PFSK-1 (cell line): Measurements from ENCODE around the gene NDUFA8.

Source experiments
- POLR2AphosphoS5 ChIP-seq: IDR thresholded peaks from 2 replicates; pipeline ENCODE4 v1.6.1; 2012; ENCODE audit warnings: low read depth, mild to moderate bottlenecking, control low read depth, low read length, moderate library complexity
- REST ChIP-seq, 2 experiments: IDR thresholded peaks; 2 replicates each; pipeline versions ENCODE4 v1.6.1 to v1.8.0; 2011 to 2012; ENCODE audit warnings: low read depth in 2 of 2, low read length in 2 of 2, control low read depth in 1 of 2, inconsistent platforms in 1 of 2, mild to moderate bottlenecking in 1 of 2, moderate library complexity in 1 of 2; ENCODE audit not compliant: insufficient read depth in 1 of 2
- SIN3A ChIP-seq: IDR thresholded peaks from 2 replicates; pipeline ENCODE4 v1.6.1; 2012; ENCODE audit warnings: mild to moderate bottlenecking, low read length, moderate library complexity, borderline replicate concordance; ENCODE audit not compliant: insufficient read depth
- TAF1 ChIP-seq: IDR thresholded peaks from 2 replicates; pipeline ENCODE4 v1.6.1; 2012; ENCODE audit warnings: low read length, control low read depth, borderline replicate concordance; ENCODE audit not compliant: insufficient read depth

GRCh38 chr9:122132539-122132938 lies 27.0 kb downstream of the NDUFA8 start:
- no peak for TF ChIP-seq REST (IDR thresholded peaks at IDR 0.05; ENCODE audit: insufficient read depth in 1 of 2, low read depth in 2 of 2, low read length in 2 of 2)
- no peak for TF ChIP-seq TAF1
- no peak for TF ChIP-seq POLR2AphosphoS5
- TF ChIP-seq SIN3A: no peak
